Amygdala (tissue), 56 donors: ENCODE data around the gene SCN4A.
"Not testable (repeated sequence)": the region's sequence is repeated elsewhere in the genome, so short reads cannot be mapped to it uniquely, and the experiment has no call there.

Source experiments
- DNase-seq, 56 donors: peaks; one replicate each; lab custom pipeline; 2025; lab: John Stamatoyannopoulos, UW

The SCN4A gene

GRCh38 chr17:63920779-63921178, 51.9 kb downstream of the SCN4A start:
- DNase-seq: not testable (repeated sequence)

- not testable (repeated sequence) for DNase-seq
Observed at GRCh38 chr17:63920050-63920449, 52.7 kb downstream of the SCN4A start.

DNA sequence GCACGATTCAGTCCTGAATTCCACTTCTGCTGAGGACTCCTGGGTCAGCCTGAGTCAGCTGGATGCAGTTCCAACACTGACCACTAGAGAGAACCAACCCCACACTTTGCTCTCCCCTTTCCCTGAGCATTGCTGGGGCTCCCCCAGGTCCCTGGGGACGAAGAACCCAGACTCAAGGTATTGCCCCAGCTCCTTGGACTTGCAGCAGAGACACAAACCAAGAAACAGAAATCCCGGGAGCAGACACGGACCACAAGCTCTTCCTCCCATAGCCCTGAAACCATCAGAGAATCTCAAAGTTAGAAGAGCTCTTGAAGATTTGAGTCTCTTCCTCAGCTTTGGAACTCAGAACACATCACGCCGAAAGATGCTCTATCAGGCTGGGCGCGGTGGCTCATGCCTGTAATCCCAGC, 53.4 kb downstream of the SCN4A start:
- peak in 27 of 56 donors; percentile 3 to 64 (median 10) for DNase-seq

DNA sequence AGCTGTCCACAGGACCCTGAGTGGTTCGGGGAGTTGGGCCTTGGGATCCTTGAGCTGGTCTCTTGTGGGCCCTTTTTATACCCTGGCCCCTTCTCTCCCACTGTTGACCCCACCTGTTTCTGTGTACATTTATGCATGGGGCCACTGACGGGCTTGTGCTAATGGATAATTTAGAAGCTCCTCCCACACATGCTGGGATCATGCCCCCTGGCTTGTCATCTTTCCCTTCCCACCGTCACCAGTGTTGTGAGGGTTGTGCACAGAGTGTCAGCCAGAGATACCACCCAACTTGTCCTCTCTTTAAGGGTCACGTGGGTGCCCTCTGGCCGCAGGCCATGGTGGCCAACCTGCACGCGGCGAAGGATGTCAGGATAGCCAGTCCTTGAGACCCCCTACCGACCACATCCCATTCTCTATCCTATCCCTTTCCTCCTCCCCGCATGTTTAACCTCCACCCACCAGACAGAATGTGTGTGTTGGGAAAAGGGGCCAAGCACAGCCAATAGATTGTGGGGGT, 53.9 kb downstream of the SCN4A start, which contains the start of gene GH1:
GH1 (minus strand) TSS at position 51 of the 517 bp plus-strand sequence. CDS start 63 bp downstream, outside the sequence.
- not testable (repeated sequence) for DNase-seq

- no peak for DNase-seq
Observed at GRCh38 chr17:63918305-63918704, 54.4 kb downstream of the SCN4A start.

GRCh38 chr17:63917646-63918045, 55.1 kb downstream of the SCN4A start:
- no peak for DNase-seq

- not testable (repeated sequence) for DNase-seq
Observed at GRCh38 chr17:63917206-63917605, 55.5 kb downstream of the SCN4A start.

GRCh38 chr17:63916566-63917185, 56.0 kb downstream of the SCN4A start:
- no peak for DNase-seq

- not testable (repeated sequence) for DNase-seq
Observed at GRCh38 chr17:63915753-63916152, 57.0 kb downstream of the SCN4A start.

GRCh38 chr17:63914471-63914870, 58.2 kb downstream of the SCN4A start:
- DNase-seq: no peak

DNA sequence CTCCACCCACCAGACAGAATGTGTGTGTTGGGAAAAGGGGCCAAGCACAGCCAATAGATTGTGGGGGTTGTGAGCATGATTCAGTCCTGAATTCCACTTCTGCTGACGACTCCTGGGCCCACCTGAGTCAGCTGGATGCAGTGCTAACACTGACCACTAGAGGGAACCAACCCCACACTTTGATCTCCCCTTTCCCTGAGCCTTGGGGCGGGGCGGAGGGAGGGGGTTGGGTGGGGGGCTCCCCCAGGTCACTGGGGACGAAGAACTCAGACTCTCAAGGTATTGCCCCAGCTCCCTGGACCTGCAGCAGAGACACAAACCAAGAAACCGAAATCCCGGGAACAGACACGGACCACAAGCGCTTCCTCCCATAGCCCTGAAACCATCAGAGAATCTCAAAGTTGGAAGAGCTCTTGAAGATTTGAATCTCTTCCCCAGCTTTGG, 61.0 kb downstream of the SCN4A start:
- peak in 8 of 56 donors; percentile 4 to 26 (median 8) for DNase-seq

- DNase-seq: no peak
Observed at GRCh38 chr17:63911041-63911635, 61.6 kb downstream of the SCN4A start, which contains the start of gene CSHL1. CSHL1 (minus strand) TSS chr17:63911258; CDS start chr17:63911196, 62 bp downstream.

GRCh38 chr17:63910096-63910495, 62.6 kb downstream of the SCN4A start:
- DNase-seq: no peak

DNA sequence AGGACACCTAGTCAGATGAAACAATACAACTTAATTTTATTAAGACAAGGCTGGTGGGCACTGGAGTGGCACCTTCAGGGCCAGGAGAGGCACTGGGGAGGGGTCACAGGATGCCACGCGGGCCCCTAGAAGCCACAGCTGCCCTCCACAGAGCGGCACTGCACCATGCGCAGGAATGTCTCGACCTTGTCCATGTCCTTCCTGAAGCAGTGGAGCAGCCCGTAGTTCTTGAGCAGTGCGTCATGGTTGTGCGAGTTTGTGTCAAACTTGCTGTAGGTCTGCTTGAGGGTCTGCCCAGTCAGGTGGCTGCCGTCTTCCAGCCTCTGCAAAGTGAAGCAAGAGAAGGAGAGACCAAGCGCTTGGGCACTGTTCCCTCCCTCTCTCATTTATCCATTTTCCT, 63.1 kb downstream of the SCN4A start:
- not testable (repeated sequence) for DNase-seq

DNA sequence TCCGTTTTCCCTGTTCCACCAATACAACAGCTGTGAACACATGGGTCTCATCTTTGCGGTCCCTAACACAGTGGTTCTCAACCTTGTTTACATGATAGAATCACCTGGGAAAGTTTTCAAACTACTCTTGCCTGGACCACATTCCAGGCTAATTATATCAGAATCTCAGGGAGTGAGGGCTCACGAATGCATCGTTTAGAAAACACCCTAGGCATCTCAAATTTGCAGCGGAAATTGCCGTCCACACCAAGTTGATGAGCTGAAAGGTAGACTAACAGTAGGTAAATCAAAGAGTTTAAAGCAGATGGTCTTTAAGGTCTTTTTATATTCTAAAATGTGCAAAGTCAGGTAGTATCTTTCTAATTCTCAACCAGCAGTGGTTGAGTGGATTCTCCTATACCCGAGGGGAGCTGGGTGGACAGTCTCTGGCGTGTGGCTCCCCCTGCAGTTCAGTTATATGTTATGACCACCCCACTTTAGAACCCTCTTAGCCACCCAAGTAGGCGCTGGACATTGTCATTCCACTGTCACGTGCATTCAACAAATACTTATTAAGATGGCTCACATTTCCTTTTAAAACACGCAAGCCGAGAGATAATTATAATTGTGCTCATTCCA, 65.4 kb downstream of the SCN4A start:
- DNase-seq: not testable (repeated sequence)

GRCh38 chr17:63904796-63905195, 67.9 kb downstream of the SCN4A start:
- DNase-seq: not testable (repeated sequence)

DNA sequence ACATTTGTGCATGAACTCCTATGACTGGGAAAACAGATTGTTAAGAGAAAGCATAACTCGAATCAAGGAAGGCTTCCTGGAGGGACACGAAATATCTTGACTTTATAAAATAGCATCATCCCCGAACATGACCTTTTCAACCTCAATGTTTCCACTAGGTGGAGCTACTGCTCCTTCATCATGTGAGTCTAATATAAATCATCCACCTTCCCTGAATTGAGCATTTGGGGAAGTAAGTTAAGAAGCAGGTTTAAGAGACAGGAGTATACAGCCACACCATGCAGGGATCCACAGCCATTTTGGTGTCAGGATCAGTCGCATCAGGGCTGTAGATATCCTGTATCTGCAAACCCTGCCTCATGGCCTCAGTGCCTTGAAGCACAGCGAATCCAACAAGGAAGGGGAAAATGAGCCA, 68.9 kb downstream of the SCN4A start:
- not testable (repeated sequence) for DNase-seq

- not testable (repeated sequence) for DNase-seq
Observed at GRCh38 chr17:63901971-63902370, 70.7 kb downstream of the SCN4A start.

- not testable (repeated sequence) for DNase-seq
Observed at GRCh38 chr17:63898899-63899798, 73.6 kb downstream of the SCN4A start.
